Measurements from ENCODE around the gene FGF11.

- TF ChIP-seq GABPA (IDR thresholded peaks at IDR 0.05; ENCODE audit: low read depth) (no peak), CTCF (IDR thresholded peaks at IDR 0.05) (no peak), CHD2 (IDR thresholded peaks at IDR 0.05; ENCODE audit: low read length, partially characterized antibody) (no peak), RFX5 (IDR thresholded peaks at IDR 0.05; ENCODE audit: low read length) (no peak), RAD21 (IDR thresholded peaks at IDR 0.05; ENCODE audit: low read length) (no peak), MXI1 (IDR thresholded peaks at IDR 0.05; ENCODE audit: low read depth, low read length) (no peak), NRF1 (IDR thresholded peaks at IDR 0.05; ENCODE audit: low read depth, low read length) (no peak), MAX (IDR thresholded peaks at IDR 0.05; ENCODE audit: low read depth) (no peak), SIN3A (IDR thresholded peaks at IDR 0.05; ENCODE audit: borderline replicate concordance, low read depth, low read length) (no peak), GATA2 (CRISPR knock-in tag; IDR thresholded peaks at IDR 0.05) (no peak)
Observed at GRCh38 chr17:7418472-7419152, 20.7 kb upstream of the FGF11 start.

Data from SK-N-SH (cell line).